Esophagus muscularis mucosa (tissue), 4 donors: ENCODE measurements around the gene EFCAB8. TPM values are rescaled to one million over a fixed set of nuclear protein-coding genes. Genes with fewer than 3 reads are reported as not detected.
A peak's percentile ranks its signal among the peaks of the same experiment; 100 is the strongest.

Source experiments
- DNase-seq: peaks from one replicate; pipeline ENCODE4 v3.0.0-alpha.2; 2017; ENCODE audit errors: extremely low spot score
- H3K27ac ChIP-seq, 4 donors: fragments of 200-600 bp; sonication (generic); replicated peaks in 1 of 4; 1 replicate in 3 of 4; 2 replicates in 1 of 4; pipeline ENCODE4 v1.5.1; 2016 to 2019; ENCODE audit warnings: mild to moderate bottlenecking in 1 of 4
- H3K27me3 ChIP-seq, 4 donors: fragments of 200-600 bp; sonication (generic); one replicate each; pipeline versions ENCODE4 v1.5.1 to v1.6.0; 2016 to 2019
- H3K36me3 ChIP-seq, 4 donors: fragments of 200-600 bp; sonication (generic); one replicate each; pipeline ENCODE4 v1.5.1; 2016 to 2019
- H3K4me1 ChIP-seq, 4 donors: fragments of 200-600 bp; sonication (generic); one replicate each; pipeline ENCODE4 v1.5.1; 2016 to 2019
- H3K4me3 ChIP-seq, 4 donors: fragments of 200-600 bp; sonication (generic); 1 replicate in 2 of 4; 2 replicates in 2 of 4; pipeline ENCODE4 v1.5.1; 2016 to 2019; ENCODE audit warnings: mild to moderate bottlenecking in 4 of 4, moderate library complexity in 1 of 4
- H3K9me3 ChIP-seq, 4 donors: fragments of 200-600 bp; sonication (generic); 1 replicate in 3 of 4; 2 replicates in 1 of 4; pipeline ENCODE4 v1.5.1; 2016 to 2019
- CTCF ChIP-seq, 3 experiments: fragments of 200-600 bp in 2 of 3; fragments of 450-650 bp in 1 of 3; sonication (generic) in 2 of 3; IDR thresholded peaks; one replicate each; pipeline ENCODE4 v1.5.1; 2017 to 2019; ENCODE audit warnings: antibody characterized with exemption in 3 of 3, mild to moderate bottlenecking in 2 of 3, moderate library complexity in 1 of 3
- EP300 ChIP-seq: sonication (generic); formaldehyde crosslinking; IDR thresholded peaks from one replicate; pipeline ENCODE4 v1.6.1; 2017; ENCODE audit warnings: antibody characterized with exemption
- POLR2A ChIP-seq: fragments of 450-650 bp; IDR thresholded peaks from one replicate; pipeline ENCODE4 v1.6.1; 2017; ENCODE audit warnings: antibody characterized with exemption, moderate library complexity, mild to moderate bottlenecking, low read depth
- POLR2AphosphoS5 ChIP-seq, 2 donors: sonication (generic); formaldehyde crosslinking; IDR thresholded peaks; one replicate each; pipeline ENCODE4 v1.6.1; 2017; ENCODE audit warnings: antibody characterized with exemption in 2 of 2
- WGBS: methylation state at CpG from one replicate; pipeline ENCODE4 v1.1.5; 2018; 5-methylcytosine and 5-hydroxymethylcytosine counted together
- intact Hi-C: fragments of 100-400 bp; cut with DNase I; formaldehyde crosslinking; loops from one replicate; pipeline ENCODE4 v1.15.1; 2023
- total RNA-seq, 4 donors: library from RNA; depleted of rRNA; stranded (reverse); fragments of >200 nt; gene quantifications; one replicate each; pipeline versions ENCODE4 v1.1.0 to v1.2.1, GENCODE V29; 2016

EFCAB8 gene
- total RNA-seq, 4 donors from 2014 or later: 0.17 to 0.92 TPM; not detected in 2

- no peak for TF ChIP-seq POLR2AphosphoS5 (IDR thresholded peaks at IDR 0.05)
- TF ChIP-seq EP300: no peak
- TF ChIP-seq POLR2A: no peak
- TF ChIP-seq CTCF (IDR thresholded peaks at IDR 0.05): no peak
- no peaks in the 10 kb centered on the region for H3K27me3 ChIP-seq
- WGBS: 92% methylated on average over 12 of the region's 12 CpGs
- H3K9me3 ChIP-seq: peaks cover 0 to 16% (median 14%) of the 10 kb centered on the region in 4 donors
- intact Hi-C loops: no loop called here
- H3K27ac ChIP-seq: no peak overlapping the region
- no peak overlapping the region for H3K4me3 ChIP-seq
- no peaks in the 10 kb centered on the region for H3K36me3 ChIP-seq
- H3K4me1 ChIP-seq: no peaks in the 10 kb centered on the region
- DNase-seq: peak; percentile 86
These were observed 61.3 kb downstream of the EFCAB8 start for GRCh38 chr20:32920066-32920465.

- no peak overlapping the region for H3K4me3 ChIP-seq
- no peaks in the 10 kb centered on the region for H3K27me3 ChIP-seq
- H3K36me3 ChIP-seq: no peaks in the 10 kb centered on the region
- peak; percentile 81 for DNase-seq
- peaks cover 0 to 10% (median 9%) of the 10 kb centered on the region in 4 donors for H3K9me3 ChIP-seq
- intact Hi-C loops: no loop called here
- H3K27ac ChIP-seq: no peak overlapping the region
- H3K4me1 ChIP-seq: no peaks in the 10 kb centered on the region
- 76% methylated on average over 6 of the region's 6 CpGs for WGBS
- TF ChIP-seq CTCF (IDR thresholded peaks at IDR 0.05) (no peak), POLR2AphosphoS5 (IDR thresholded peaks at IDR 0.05) (no peak), POLR2A (no peak), EP300 (no peak)
These were observed 62.0 kb downstream of the EFCAB8 start for GRCh38 chr20:32920530-32921298.

GRCh38 chr20:32922466-32922865, 63.7 kb downstream of the EFCAB8 start:
- Histone ChIP-seq H3K27ac (no peak overlapping the region), H3K9me3 (no peaks in the 10 kb centered on the region), H3K27me3 (no peaks in the 10 kb centered on the region), H3K4me1 (no peaks in the 10 kb centered on the region), H3K36me3 (no peaks in the 10 kb centered on the region), H3K4me3 (no peak overlapping the region)
- WGBS: 89% methylated on average over 3 of the region's 3 CpGs
- no peak for DNase-seq
- intact Hi-C loops: no loop called here
- TF ChIP-seq POLR2AphosphoS5 (IDR thresholded peaks at IDR 0.05) (no peak), CTCF (IDR thresholded peaks at IDR 0.05) (no peak), POLR2A (no peak), EP300 (no peak)

- Histone ChIP-seq H3K27ac (no peak overlapping the region), H3K27me3 (no peaks in the 10 kb centered on the region), H3K4me1 (no peaks in the 10 kb centered on the region), H3K9me3 (no peaks in the 10 kb centered on the region), H3K36me3 (no peaks in the 10 kb centered on the region), H3K4me3 (no peak overlapping the region)
- DNase-seq: no peak
- intact Hi-C loops: no loop called here
- TF ChIP-seq EP300 (no peak), CTCF (IDR thresholded peaks at IDR 0.05) (no peak), POLR2AphosphoS5 (IDR thresholded peaks at IDR 0.05) (no peak), POLR2A (no peak)
- WGBS: 100% methylated on average over 1 of the region's 1 CpG
These were observed 66.1 kb downstream of the EFCAB8 start for GRCh38 chr20:32924781-32925180.
